OCI-M1 (cell line): ENCODE results near the gene UNC80.

Experiments
- DNase-seq: peaks from one replicate; lab custom pipeline; 2025; lab: John Stamatoyannopoulos, UW

The UNC80 gene

GRCh38 chr2:209917154-209917771 is 145.6 kb downstream of the UNC80 start:
- no peak for DNase-seq

GRCh38 chr2:209918251-209918650 is 146.6 kb downstream of the UNC80 start:
- no peak for DNase-seq

GRCh38 chr2:209922116-209922515 is 150.5 kb downstream of the UNC80 start:
- DNase-seq: no peak

- DNase-seq: no peak
These were observed 157.7 kb downstream of the UNC80 start for GRCh38 chr2:209929369-209929768.

GRCh38 chr2:209933499-209934483 is 162.2 kb downstream of the UNC80 start:
- DNase-seq: peak; percentile 30

- DNase-seq: peak; percentile 31
These were observed 164.6 kb downstream of the UNC80 start for GRCh38 chr2:209936106-209936666.

- no peak for DNase-seq
These were observed 166.3 kb downstream of the UNC80 start for GRCh38 chr2:209937893-209938292.

- no peak for DNase-seq
These were observed 167.3 kb downstream of the UNC80 start for GRCh38 chr2:209938906-209939305.

- no peak for DNase-seq
These were observed 169.3 kb downstream of the UNC80 start for GRCh38 chr2:209940936-209941335.

- peak; percentile 18 for DNase-seq
These were observed 170.8 kb downstream of the UNC80 start for GRCh38 chr2:209942426-209942825.

- no peak for DNase-seq
These were observed 171.4 kb downstream of the UNC80 start for GRCh38 chr2:209942936-209943605.

- DNase-seq: no peak
These were observed 172.1 kb downstream of the UNC80 start for GRCh38 chr2:209943776-209944175.

GRCh38 chr2:209946539-209946938 is 174.9 kb downstream of the UNC80 start:
- DNase-seq: no peak

GRCh38 chr2:209956271-209956670 is 184.6 kb downstream of the UNC80 start:
- no peak for DNase-seq

- DNase-seq: no peak
These were observed 186.4 kb downstream of the UNC80 start for GRCh38 chr2:209958016-209958415.

- no peak for DNase-seq
These were observed 188.4 kb downstream of the UNC80 start for GRCh38 chr2:209960045-209960444.

GRCh38 chr2:209960676-209961630 is 189.3 kb downstream of the UNC80 start:
- peak; percentile 77 for DNase-seq

- DNase-seq: no peak
These were observed 194.1 kb downstream of the UNC80 start for GRCh38 chr2:209965723-209966122.

- DNase-seq: no peak
These were observed 198.1 kb downstream of the UNC80 start for GRCh38 chr2:209969692-209970091.

GRCh38 chr2:209970271-209970670 is 198.6 kb downstream of the UNC80 start:
- DNase-seq: no peak

- DNase-seq: no peak
These were observed 199.1 kb downstream of the UNC80 start for GRCh38 chr2:209970711-209971110.
